Spleen (tissue), 11 donors: ENCODE data around the gene PRMT9. TPM values are rescaled to one million over a fixed set of nuclear protein-coding genes. Genes with fewer than 3 reads are reported as not detected.

Experiments
- DNase-seq: peaks from one replicate; pipeline ENCODE4 v3.0.0-alpha.2; 2020
- H3K27ac ChIP-seq, 8 donors: fragments of 200-600 bp; sonication (generic) in 7 of 8; 1 replicate in 4 of 8; 2 replicates in 4 of 8; pipeline versions ENCODE4 v1.5.0 to v1.8.0; 2016 to 2021; ENCODE audit warnings: inconsistent platforms in 4 of 8, mild to moderate bottlenecking in 4 of 8, moderate library complexity in 1 of 8
- H3K27me3 ChIP-seq, 7 donors: fragments of 200-600 bp; sonication (generic) in 6 of 7; replicated peaks in 1 of 7; 1 replicate in 4 of 7; 2 replicates in 3 of 7; pipeline versions ENCODE4 v1.5.0 to v1.8.0; 2016 to 2021; ENCODE audit warnings: inconsistent platforms in 3 of 7, mild to moderate bottlenecking in 1 of 7
- H3K36me3 ChIP-seq, 6 donors: fragments of 200-600 bp; sonication (generic) in 5 of 6; 1 replicate in 4 of 6; 2 replicates in 2 of 6; pipeline versions ENCODE4 v1.5.0 to v1.8.0; 2016 to 2021; ENCODE audit warnings: inconsistent platforms in 2 of 6
- H3K4me1 ChIP-seq, 6 donors: fragments of 200-600 bp; sonication (generic) in 5 of 6; 1 replicate in 3 of 6; 2 replicates in 3 of 6; pipeline versions ENCODE4 v1.5.0 to v1.8.0; 2016 to 2021; ENCODE audit warnings: inconsistent platforms in 3 of 6
- H3K4me3 ChIP-seq, 8 donors: fragments of 200-600 bp; sonication (generic) in 7 of 8; 1 replicate in 4 of 8; 2 replicates in 4 of 8; pipeline versions ENCODE4 v1.5.0 to v1.8.0; 2016 to 2021; ENCODE audit warnings: inconsistent platforms in 4 of 8, mild to moderate bottlenecking in 4 of 8, moderate library complexity in 2 of 8
- H3K9me3 ChIP-seq, 8 donors: fragments of 200-600 bp; sonication (generic) in 7 of 8; 1 replicate in 4 of 8; 2 replicates in 4 of 8; pipeline versions ENCODE4 v1.5.0 to v1.8.0; 2016 to 2021; ENCODE audit warnings: inconsistent platforms in 4 of 8
- POLR2A ChIP-seq, 3 donors: fragments of 450-650 bp; IDR thresholded peaks; one replicate each; pipeline ENCODE4 v1.5.1; 2017; ENCODE audit warnings: antibody characterized with exemption in 3 of 3, mild to moderate bottlenecking in 1 of 3
- POLR2AphosphoS5 ChIP-seq, 3 donors: sonication (generic); formaldehyde crosslinking; IDR thresholded peaks; one replicate each; pipeline ENCODE4 v1.5.1; 2017; ENCODE audit warnings: antibody characterized with exemption in 3 of 3
- WGBS, 5 donors: extraction: QIAGEN DNeasy Blood & Tissue Kit in 3 of 5; methylation state at CpG; one replicate each; pipeline versions ENCODE4 v1.1.5 to v1.1.7; 2013 to 2018; 5-methylcytosine and 5-hydroxymethylcytosine counted together
- intact Hi-C: fragments of 100-400 bp; cut with DNase I; formaldehyde crosslinking; loops from one replicate; pipeline ENCODE4 v1.15.0; 2023; ENCODE audit warnings: low total_unique reads
- polyA plus RNA-seq, 3 donors: library from polyadenylated mRNA; stranded (reverse); fragments of 200-250 nt; gene quantifications; one replicate each; pipeline ENCODE4 v1.2.1, GENCODE V29; 2013
- total RNA-seq, 7 donors: library from RNA; depleted of rRNA in 3 of 7; stranded (reverse); fragments of >200 nt in 3 of 7; fragmentation: NEBNext Ultra II Directional in 4 of 7; extraction: Animal tissue kit (Norgen Biotek cat#: 25700) in 4 of 7; gene quantifications; one replicate each; pipeline versions ENCODE4 v1.1.0 to v1.2.1, GENCODE V29; 2016 to 2021
- TF ChIP-seq, protein P1 (sequence below), 11 experiments: fragments of 200-600 bp in 7 of 11; fragments of 450-650 bp in 4 of 11; sonication (generic) in 4 of 11; IDR thresholded peaks in 8 of 11; conservative IDR thresholded peaks in 3 of 11; 1 replicate in 7 of 11; 2 replicates in 4 of 11; pipeline versions ENCODE4 v1.4.0 to v1.8.0; 2016 to 2021; ENCODE audit warnings: antibody characterized with exemption in 11 of 11, inconsistent platforms in 4 of 11, mild to moderate bottlenecking in 1 of 11
- donor health status: healthy with polysubstance abuse.
- donor health status: DM: no; HTN: no; CAD: no; lungs with moderate emphysema.
- donor health status: DM: no; HTN: no; CAD: no.
- donor health status: Bipolar disorder and iron deficiency.
- donor health status: healthy.
- donor health status: DM: no; HTN: no; CAD: no.
- donor health status: DM: yes; HTN: yes; CAD: no.

Gene PRMT9
- total and polyA plus RNA-seq, 10 donors = 2.9 to 11.2 (median 8.7) TPM

DNA sequence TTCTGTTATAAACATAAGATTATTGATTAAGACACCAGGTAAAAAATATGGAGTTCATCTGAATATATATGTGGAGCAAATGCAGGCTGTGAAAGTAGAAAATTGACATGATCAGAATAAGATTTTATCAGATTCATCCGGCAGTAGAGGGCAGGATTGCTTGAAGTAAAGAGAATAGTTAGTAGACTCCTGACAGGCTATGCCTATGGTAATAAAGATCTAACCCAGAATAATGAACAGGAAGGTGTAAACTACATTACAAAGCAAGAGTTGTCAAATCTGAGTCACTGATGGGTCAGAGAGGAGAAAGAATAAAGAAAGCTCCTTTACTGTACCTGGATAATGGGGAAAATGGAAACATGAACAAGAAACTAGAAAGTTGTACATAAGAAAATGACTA lies 87.6 kb downstream of the PRMT9 start:
- Histone ChIP-seq H3K27ac (no peak overlapping the region), H3K9me3 (no peaks in the 10 kb centered on the region), H3K27me3 (no peaks in the 10 kb centered on the region), H3K36me3 (no peaks in the 10 kb centered on the region), H3K4me1 (no peaks in the 10 kb centered on the region), H3K4me3 (no peak overlapping the region)
- 66 to 82% (median 71%) methylated on average over 1 of the region's 1 CpG for WGBS, 5 donors
- intact Hi-C loops = no loop called here
- no peak for DNase-seq
- TF ChIP-seq POLR2AphosphoS5 (IDR thresholded peaks at IDR 0.05) (no peak), POLR2A (IDR thresholded peaks at IDR 0.05) (no peak)
- TF ChIP-seq, protein P1, sequence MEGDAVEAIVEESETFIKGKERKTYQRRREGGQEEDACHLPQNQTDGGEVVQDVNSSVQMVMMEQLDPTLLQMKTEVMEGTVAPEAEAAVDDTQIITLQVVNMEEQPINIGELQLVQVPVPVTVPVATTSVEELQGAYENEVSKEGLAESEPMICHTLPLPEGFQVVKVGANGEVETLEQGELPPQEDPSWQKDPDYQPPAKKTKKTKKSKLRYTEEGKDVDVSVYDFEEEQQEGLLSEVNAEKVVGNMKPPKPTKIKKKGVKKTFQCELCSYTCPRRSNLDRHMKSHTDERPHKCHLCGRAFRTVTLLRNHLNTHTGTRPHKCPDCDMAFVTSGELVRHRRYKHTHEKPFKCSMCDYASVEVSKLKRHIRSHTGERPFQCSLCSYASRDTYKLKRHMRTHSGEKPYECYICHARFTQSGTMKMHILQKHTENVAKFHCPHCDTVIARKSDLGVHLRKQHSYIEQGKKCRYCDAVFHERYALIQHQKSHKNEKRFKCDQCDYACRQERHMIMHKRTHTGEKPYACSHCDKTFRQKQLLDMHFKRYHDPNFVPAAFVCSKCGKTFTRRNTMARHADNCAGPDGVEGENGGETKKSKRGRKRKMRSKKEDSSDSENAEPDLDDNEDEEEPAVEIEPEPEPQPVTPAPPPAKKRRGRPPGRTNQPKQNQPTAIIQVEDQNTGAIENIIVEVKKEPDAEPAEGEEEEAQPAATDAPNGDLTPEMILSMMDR (IDR thresholded peaks at IDR 0.05 in 8 of 11, conservative IDR thresholded peaks at IDR 0.05 in 3 of 11) = no peak

DNA sequence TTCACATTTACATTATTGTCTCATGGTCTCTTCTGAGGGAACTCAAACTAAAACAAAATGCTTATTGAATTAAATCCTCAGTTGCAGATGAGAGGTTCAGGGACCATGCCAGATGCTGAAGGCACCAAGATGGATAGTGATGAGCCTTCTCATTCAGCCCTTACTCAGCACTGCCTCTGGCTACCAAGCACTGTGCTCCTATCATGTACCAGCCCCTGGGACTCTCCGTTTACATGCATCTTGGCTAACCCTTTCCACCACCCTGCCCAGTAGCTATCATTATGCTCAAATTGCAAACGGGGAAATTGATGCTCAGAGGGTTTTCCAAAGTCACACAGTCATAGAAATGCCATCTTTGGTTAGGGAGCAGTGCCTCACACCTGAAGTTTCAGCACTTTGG lies 89.4 kb downstream of the PRMT9 start:
- Histone ChIP-seq H3K27ac (no peak overlapping the region), H3K36me3 (no peaks in the 10 kb centered on the region), H3K9me3 (no peaks in the 10 kb centered on the region), H3K4me1 (peaks cover 0 to 9% (median 1%) of the 10 kb centered on the region in 6 donors), H3K27me3 (no peaks in the 10 kb centered on the region), H3K4me3 (no peak overlapping the region)
- no peak for DNase-seq
- intact Hi-C loops = no loop called here
- TF ChIP-seq, protein P1 (IDR thresholded peaks at IDR 0.05 in 8 of 11, conservative IDR thresholded peaks at IDR 0.05 in 3 of 11) = no peak
- TF ChIP-seq POLR2AphosphoS5 (IDR thresholded peaks at IDR 0.05) (no peak), POLR2A (IDR thresholded peaks at IDR 0.05) (no peak)
- 78 to 90% (median 82%) methylated on average over 2 of the region's 2 CpGs for WGBS, 5 donors

DNA sequence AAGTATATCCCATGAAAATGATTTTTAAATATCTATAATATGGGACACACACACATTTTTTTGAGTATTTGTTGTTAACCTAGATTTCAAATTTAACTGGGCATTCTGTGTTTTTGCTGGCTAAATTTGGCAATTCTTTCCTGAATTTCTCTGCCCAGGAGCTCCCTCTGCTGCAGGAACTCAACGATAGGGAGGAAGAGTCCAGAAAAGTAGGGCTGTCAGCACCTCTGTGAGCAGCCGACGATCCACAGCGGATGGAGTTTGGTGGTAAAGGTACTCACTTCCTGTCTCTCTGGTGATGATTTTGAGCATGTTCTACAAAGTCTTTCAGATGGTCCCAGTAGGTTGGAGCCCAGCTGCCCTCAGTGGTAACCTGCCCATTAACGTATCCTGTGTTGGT lies 89.9 kb downstream of the PRMT9 start:
- H3K27me3 ChIP-seq = no peaks in the 10 kb centered on the region
- peaks cover 0 to 13% (median 2%) of the 10 kb centered on the region in 6 donors for H3K4me1 ChIP-seq
- no peaks in the 10 kb centered on the region for H3K36me3 ChIP-seq
- H3K27ac ChIP-seq = no peak overlapping the region
- H3K9me3 ChIP-seq = no peaks in the 10 kb centered on the region
- no peak for TF ChIP-seq POLR2AphosphoS5 (IDR thresholded peaks at IDR 0.05)
- TF ChIP-seq POLR2A (IDR thresholded peaks at IDR 0.05) = no peak
- TF ChIP-seq, protein P1 (IDR thresholded peaks at IDR 0.05 in 8 of 11, conservative IDR thresholded peaks at IDR 0.05 in 3 of 11) = no peak
- H3K4me3 ChIP-seq = no peak overlapping the region
- 52 to 69% (median 60%) methylated on average over 5 of the region's 5 CpGs for whole genome bisulfite sequencing, 5 donors
- no peak for DNase-seq
- intact Hi-C loops = no loop called here

DNA sequence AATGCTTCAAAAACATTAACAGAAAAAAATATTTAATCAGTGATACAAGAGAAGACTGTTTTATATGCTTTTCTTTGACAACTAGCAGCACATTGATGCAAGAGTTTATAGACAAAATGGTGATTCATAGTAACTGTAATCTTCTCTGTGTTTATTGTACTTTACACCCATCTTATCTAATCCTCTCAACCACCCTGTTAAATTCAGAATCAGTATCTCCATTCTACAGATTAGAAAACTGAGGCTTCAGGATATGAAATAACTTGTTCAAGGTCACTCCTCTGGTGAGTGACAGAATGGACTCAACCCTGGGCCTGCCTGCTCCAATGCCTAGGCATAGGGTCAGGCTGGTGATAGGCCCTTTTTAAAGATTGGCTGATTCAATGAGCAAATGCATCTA lies 92.9 kb downstream of the PRMT9 start:
- Histone ChIP-seq H3K4me3 (no peak overlapping the region), H3K27ac (no peak overlapping the region), H3K36me3 (no peaks in the 10 kb centered on the region), H3K27me3 (no peaks in the 10 kb centered on the region), H3K4me1 (peaks cover 0 to 16% (median 2%) of the 10 kb centered on the region in 6 donors), H3K9me3 (no peaks in the 10 kb centered on the region)
- no peak for DNase-seq
- TF ChIP-seq POLR2AphosphoS5 (IDR thresholded peaks at IDR 0.05) (no peak), POLR2A (IDR thresholded peaks at IDR 0.05) (no peak)
- TF ChIP-seq, protein P1 (IDR thresholded peaks at IDR 0.05 in 8 of 11, conservative IDR thresholded peaks at IDR 0.05 in 3 of 11) = no peak
- intact Hi-C loops = no loop called here
